Astrocyte of the hippocampus (primary cell): Measurements from ENCODE around the gene SFTPB.
"Not testable (repeated sequence)": the region's sequence is repeated elsewhere in the genome, so short reads cannot be mapped to it uniquely, and the experiment has no call there.

ENCODE experiments used
- DNase-seq: peaks from one replicate; pipeline ENCODE4 v3.0.0; 2011; ENCODE audit warnings: low read depth, low spot score

The SFTPB gene

GRCh38 chr2:85675866-85676548 is 8.0 kb upstream of the SFTPB start:
- DNase-seq = no peak

- DNase-seq = no peak
Measured at GRCh38 chr2:85675427-85675826, 7.4 kb upstream of the SFTPB start.

- no peak for DNase-seq
Measured at GRCh38 chr2:85674417-85674816, 6.4 kb upstream of the SFTPB start.

- DNase-seq = no peak
Measured at GRCh38 chr2:85673716-85674375, 5.8 kb upstream of the SFTPB start.

- no peak for DNase-seq
Measured at GRCh38 chr2:85672456-85672855, 4.5 kb upstream of the SFTPB start.

GRCh38 chr2:85670416-85670815 is 2.4 kb upstream of the SFTPB start:
- not testable (repeated sequence) for DNase-seq

- DNase-seq = no peak
Measured at GRCh38 chr2:85669549-85669948, 1.6 kb upstream of the SFTPB start.

GRCh38 chr2:85668857-85669142 is 801 bp upstream of the SFTPB start:
- no peak for DNase-seq

- DNase-seq = no peak
Measured at GRCh38 chr2:85667561-85668008, 414 bp downstream of the SFTPB start.

GRCh38 chr2:85666435-85667316 is 1.3 kb downstream of the SFTPB start:
- DNase-seq = no peak

GRCh38 chr2:85666016-85666415 is 2.0 kb downstream of the SFTPB start:
- no peak for DNase-seq

- DNase-seq = no peak
Measured at GRCh38 chr2:85665264-85665937, 2.6 kb downstream of the SFTPB start.

- DNase-seq = no peak
Measured at GRCh38 chr2:85663594-85664565, 4.1 kb downstream of the SFTPB start.

- peak; percentile 81 for DNase-seq
Measured at GRCh38 chr2:85662899-85663593, 5.0 kb downstream of the SFTPB start.

GRCh38 chr2:85661139-85661858 is 6.7 kb downstream of the SFTPB start:
- no peak for DNase-seq

- no peak for DNase-seq
Measured at GRCh38 chr2:85660725-85661124, 7.3 kb downstream of the SFTPB start.

- not testable (repeated sequence) for DNase-seq
Measured at GRCh38 chr2:85660301-85660700, 7.7 kb downstream of the SFTPB start.

- DNase-seq = no peak
Measured at GRCh38 chr2:85659324-85659981, 8.5 kb downstream of the SFTPB start.

- not testable (repeated sequence) for DNase-seq
Measured at GRCh38 chr2:85657399-85657798, 10.6 kb downstream of the SFTPB start.
